Kidney epithelial cell (primary cell): Measurements from ENCODE around the gene RPS6KA2. TPM values are rescaled to one million over a fixed set of nuclear protein-coding genes. Genes with fewer than 3 reads are reported as not detected.
"Not testable (repeated sequence)": the region's sequence is repeated elsewhere in the genome, so short reads cannot be mapped to it uniquely, and the experiment has no call there.

Source experiments
- DNase-seq: peaks from one replicate; pipeline ENCODE4 v3.0.0-alpha.2; 2010; ENCODE audit warnings: low read depth
- H3K27me3 ChIP-seq: 2 replicates; pipeline ENCODE4 v1.6.0; 2011; ENCODE audit warnings: low read length; ENCODE audit not compliant: control insufficient read depth, insufficient read depth
- H3K36me3 ChIP-seq: 2 replicates; pipeline ENCODE4 v1.5.1; 2011; ENCODE audit warnings: low read length; ENCODE audit not compliant: control insufficient read depth, insufficient read depth
- H3K4me3 ChIP-seq: 2 replicates; pipeline ENCODE4 v1.5.1; 2011; ENCODE audit warnings: low read depth, mild to moderate bottlenecking, control low read depth, low read length
- CTCF ChIP-seq: IDR thresholded peaks from 2 replicates; pipeline ENCODE4 v1.5.1; 2011; ENCODE audit warnings: mild to moderate bottlenecking, moderate library complexity, low read length, control low read depth, inconsistent platforms; ENCODE audit not compliant: insufficient read depth, poor library complexity, severe bottlenecking
- total RNA-seq: library from RNA; depleted of rRNA; stranded (reverse); fragments of >200 nt; gene quantifications from 2 replicates; pipeline ENCODE4 v1.2.3, GENCODE V29; 2015

Gene RPS6KA2
- total RNA-seq, 1 donor from 2014 or later: 51.9 TPM

- DNase-seq: no peak
- no peak for TF ChIP-seq CTCF
- Histone ChIP-seq H3K27me3 (no peaks in the 10 kb centered on the region), H3K36me3 (no peaks in the 10 kb centered on the region), H3K4me3 (no peak overlapping the region)
Observed at GRCh38 chr6:166542580-166542912, 84.5 kb downstream of the RPS6KA2 start.

- Histone ChIP-seq H3K36me3 (no peaks in the 10 kb centered on the region), H3K4me3 (no peak overlapping the region)
- no peak for DNase-seq
Observed at GRCh38 chr6:166541876-166542579, 85.0 kb downstream of the RPS6KA2 start.

GRCh38 chr6:166541366-166541765 is 85.7 kb downstream of the RPS6KA2 start:
- no peak for TF ChIP-seq CTCF
- H3K27me3 ChIP-seq: no peaks in the 10 kb centered on the region
- H3K4me3 ChIP-seq: no peak overlapping the region
- DNase-seq: no peak
- no peaks in the 10 kb centered on the region for H3K36me3 ChIP-seq

More at GRCh38 chr6:166541876-166542579, 85.0 kb downstream of the RPS6KA2 start:
- H3K27me3 ChIP-seq: no peaks in the 10 kb centered on the region
- no peak for TF ChIP-seq CTCF

- Histone ChIP-seq H3K4me3 (no peak overlapping the region), H3K27me3 (no peaks in the 10 kb centered on the region), H3K36me3 (no peaks in the 10 kb centered on the region)
- no peak for TF ChIP-seq CTCF
- DNase-seq: no peak
Observed at GRCh38 chr6:166540631-166541331, 86.3 kb downstream of the RPS6KA2 start.

- Histone ChIP-seq H3K27me3 (no peaks in the 10 kb centered on the region), H3K36me3 (no peaks in the 10 kb centered on the region), H3K4me3 (no peak overlapping the region)
- TF ChIP-seq CTCF: no peak
- no peak for DNase-seq
Observed at GRCh38 chr6:166539543-166539942, 87.5 kb downstream of the RPS6KA2 start.

GRCh38 chr6:166539011-166539385 is 88.1 kb downstream of the RPS6KA2 start:
- not testable (repeated sequence) for H3K4me3 ChIP-seq, H3K36me3 ChIP-seq, DNase-seq, H3K27me3 ChIP-seq
